Measurements from ENCODE around the gene ALKBH6. TPM values are rescaled to one million over a fixed set of nuclear protein-coding genes. Genes with fewer than 3 reads are reported as not detected.
A peak's percentile ranks its signal among the peaks of the same experiment; 100 is the strongest.

The ALKBH6 gene
- total RNA-seq, 1 donor from 2014 or later, result 23.7 TPM

- DNase-seq (ENCODE audit: low read depth, low spot score), result no peak
- peak overlapping the region; percentile 99 for H3K4me3 Mint-ChIP-seq
- H3K4me1 Mint-ChIP-seq, result peaks cover 48% of the 10 kb centered on the region
These were observed 567 bp downstream of the ALKBH6 start for GRCh38 chr19:36013280-36014011.

DNA sequence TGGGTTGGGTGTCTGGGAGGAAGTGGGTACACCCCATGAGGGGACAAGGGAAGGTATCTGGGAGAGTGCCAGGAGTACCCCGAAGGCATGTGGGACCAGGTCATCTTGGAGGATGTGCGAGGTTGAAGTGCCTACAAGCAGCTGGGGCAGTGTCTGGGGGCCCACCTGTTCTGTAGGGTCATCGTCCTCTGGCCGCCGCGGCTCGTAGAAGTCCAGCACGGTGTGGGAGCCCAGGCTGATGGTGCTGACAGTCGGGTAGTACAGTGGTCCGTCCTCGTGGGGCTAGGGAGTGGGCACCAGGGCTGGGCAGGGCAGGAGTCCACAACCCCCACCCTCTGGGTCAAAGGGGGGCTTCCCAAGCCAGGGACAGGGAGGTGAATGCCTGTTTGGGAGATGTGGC, 3.6 kb downstream of the ALKBH6 start:
- H3K9me3 Mint-ChIP-seq, result no peaks in the 10 kb centered on the region
- peaks cover 38% of the 10 kb centered on the region for H3K4me1 Mint-ChIP-seq
- no peak for DNase-seq (ENCODE audit: low read depth, low spot score)
- peak overlapping the region; percentile 69 for H3K4me3 Mint-ChIP-seq
- TF ChIP-seq, protein P1, sequence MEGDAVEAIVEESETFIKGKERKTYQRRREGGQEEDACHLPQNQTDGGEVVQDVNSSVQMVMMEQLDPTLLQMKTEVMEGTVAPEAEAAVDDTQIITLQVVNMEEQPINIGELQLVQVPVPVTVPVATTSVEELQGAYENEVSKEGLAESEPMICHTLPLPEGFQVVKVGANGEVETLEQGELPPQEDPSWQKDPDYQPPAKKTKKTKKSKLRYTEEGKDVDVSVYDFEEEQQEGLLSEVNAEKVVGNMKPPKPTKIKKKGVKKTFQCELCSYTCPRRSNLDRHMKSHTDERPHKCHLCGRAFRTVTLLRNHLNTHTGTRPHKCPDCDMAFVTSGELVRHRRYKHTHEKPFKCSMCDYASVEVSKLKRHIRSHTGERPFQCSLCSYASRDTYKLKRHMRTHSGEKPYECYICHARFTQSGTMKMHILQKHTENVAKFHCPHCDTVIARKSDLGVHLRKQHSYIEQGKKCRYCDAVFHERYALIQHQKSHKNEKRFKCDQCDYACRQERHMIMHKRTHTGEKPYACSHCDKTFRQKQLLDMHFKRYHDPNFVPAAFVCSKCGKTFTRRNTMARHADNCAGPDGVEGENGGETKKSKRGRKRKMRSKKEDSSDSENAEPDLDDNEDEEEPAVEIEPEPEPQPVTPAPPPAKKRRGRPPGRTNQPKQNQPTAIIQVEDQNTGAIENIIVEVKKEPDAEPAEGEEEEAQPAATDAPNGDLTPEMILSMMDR (conservative IDR thresholded peaks at IDR 0.05), result no peak
- H3K27me3 Mint-ChIP-seq (ENCODE audit: low read depth), result peaks cover 8% of the 10 kb centered on the region
- H3K36me3 Mint-ChIP-seq (ENCODE audit: low read depth), result peaks cover under 1% of the 10 kb centered on the region
- no peak overlapping the region for H3K27ac Mint-ChIP-seq (ENCODE audit: unreplicated experiment)

More at GRCh38 chr19:36013280-36014011, 567 bp downstream of the ALKBH6 start:
- H3K27ac Mint-ChIP-seq (ENCODE audit: unreplicated experiment), result peak overlapping the region; percentile 96
- H3K36me3 Mint-ChIP-seq (ENCODE audit: low read depth), result peaks cover 6% of the 10 kb centered on the region
- no peaks in the 10 kb centered on the region for H3K9me3 Mint-ChIP-seq
- TF ChIP-seq, protein P1 (conservative IDR thresholded peaks at IDR 0.05), result no peak
- H3K27me3 Mint-ChIP-seq (ENCODE audit: low read depth), result peaks cover 8% of the 10 kb centered on the region

DNA sequence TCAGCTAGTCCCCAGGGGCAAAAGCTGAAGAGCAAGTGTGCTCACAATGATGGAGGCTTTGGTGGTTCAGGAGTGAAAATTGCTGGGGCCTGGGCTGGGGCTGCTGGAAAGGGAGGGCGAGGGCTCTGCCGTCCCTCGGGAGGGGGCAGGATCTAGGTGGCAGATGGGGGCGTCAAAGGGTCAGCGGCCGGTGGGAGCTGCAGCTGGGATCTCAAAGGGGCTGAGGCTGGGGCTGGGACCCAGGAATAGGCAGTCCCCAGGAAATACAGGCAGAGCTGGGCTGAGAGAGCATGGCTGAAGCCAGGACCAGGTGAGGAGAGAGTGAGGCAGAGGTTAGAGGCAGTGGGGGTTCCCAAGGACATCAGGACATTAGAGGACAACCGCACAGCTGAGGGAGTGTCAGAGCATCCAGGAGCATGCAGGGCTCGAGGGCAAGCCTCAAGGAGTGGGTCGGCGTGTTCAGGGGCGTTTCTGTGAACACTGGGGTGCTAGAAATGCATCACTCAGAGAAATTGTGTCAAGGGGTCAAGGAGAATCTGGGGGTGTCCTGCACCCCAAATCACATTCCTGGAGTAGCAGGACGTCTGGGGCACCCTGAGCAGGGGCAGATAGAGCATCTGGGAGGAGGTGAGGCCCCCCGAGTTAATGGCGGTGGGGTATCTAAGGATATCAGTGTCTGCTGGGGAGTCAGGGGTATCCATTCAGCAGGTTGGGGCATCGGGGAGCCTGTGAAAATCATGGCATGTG, 4.2 kb downstream of the ALKBH6 start:
- H3K27ac Mint-ChIP-seq (ENCODE audit: unreplicated experiment), result peak overlapping the region; percentile 45
- TF ChIP-seq, protein P1 (conservative IDR thresholded peaks at IDR 0.05), result no peak
- H3K36me3 Mint-ChIP-seq (ENCODE audit: low read depth), result no peaks in the 10 kb centered on the region
- peaks cover 32% of the 10 kb centered on the region for H3K4me1 Mint-ChIP-seq
- peaks cover 8% of the 10 kb centered on the region for H3K27me3 Mint-ChIP-seq (ENCODE audit: low read depth)
- no peak for DNase-seq (ENCODE audit: low read depth, low spot score)
- H3K4me3 Mint-ChIP-seq, result peak overlapping the region; percentile 69
- no peaks in the 10 kb centered on the region for H3K9me3 Mint-ChIP-seq

- H3K27ac Mint-ChIP-seq (ENCODE audit: unreplicated experiment), result peak overlapping the region; percentile 45
- H3K9me3 Mint-ChIP-seq, result no peaks in the 10 kb centered on the region
- H3K36me3 Mint-ChIP-seq (ENCODE audit: low read depth), result no peaks in the 10 kb centered on the region
- H3K4me3 Mint-ChIP-seq, result peak overlapping the region; percentile 69
- peaks cover 26% of the 10 kb centered on the region for H3K4me1 Mint-ChIP-seq
- peak; percentile 49 for DNase-seq (ENCODE audit: low read depth, low spot score)
- TF ChIP-seq, protein P1 (conservative IDR thresholded peaks at IDR 0.05), result no peak
- peaks cover 8% of the 10 kb centered on the region for H3K27me3 Mint-ChIP-seq (ENCODE audit: low read depth)
These were observed 4.8 kb downstream of the ALKBH6 start for GRCh38 chr19:36009220-36009619.

DNA sequence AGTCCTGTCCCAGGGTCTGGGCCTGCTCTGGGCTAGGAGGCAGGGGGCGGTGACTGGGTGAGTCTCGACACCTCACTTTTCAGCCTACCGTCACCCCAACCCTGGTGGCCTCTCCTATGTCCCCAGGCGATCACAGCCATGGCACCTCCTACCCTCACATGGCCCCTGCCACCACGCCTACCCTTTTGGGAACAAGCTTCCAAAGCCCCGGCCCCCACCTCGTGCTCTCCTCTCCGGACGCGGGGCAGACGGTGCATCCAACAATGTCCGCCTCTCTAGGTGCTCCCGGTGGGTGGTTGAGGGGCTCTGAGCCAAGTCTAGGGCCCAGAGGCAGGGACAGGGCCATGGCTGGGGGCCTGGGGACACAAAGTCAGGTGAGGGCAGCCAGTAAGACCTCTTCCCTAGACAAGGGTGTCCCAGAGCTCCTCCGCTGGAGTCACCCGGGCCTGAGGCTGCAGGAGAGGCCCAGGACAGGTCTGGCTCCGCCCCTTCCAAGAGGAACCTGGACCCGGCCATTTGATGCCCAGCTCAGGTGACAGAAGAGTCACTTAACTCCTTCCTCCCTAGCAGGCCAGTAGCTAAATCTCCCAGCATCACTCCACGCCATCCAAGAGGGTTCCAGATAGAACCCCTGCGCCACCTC, 5.6 kb downstream of the ALKBH6 start, which contains the start of gene SYNE4:
TSS of gene SYNE4 (minus strand) at position 478 of the 643 bp plus-strand sequence. CDS start at position 346, 132 bp downstream.
- Mint-ChIP-seq H3K9me3 (no peaks in the 10 kb centered on the region), H3K4me3 (peak within 1 kb of the TSS; percentile 79), H3K27me3 (ENCODE audit: low read depth) (peaks cover 8% of the 10 kb centered on the region), H3K36me3 (ENCODE audit: low read depth) (no peaks in the 10 kb centered on the region), H3K4me1 (peaks cover 18% of the 10 kb centered on the region), H3K27ac (ENCODE audit: unreplicated experiment) (peak within 1 kb of the TSS; percentile 45)
- DNase-seq (ENCODE audit: low read depth, low spot score), result no peak
- TF ChIP-seq, protein P1 (conservative IDR thresholded peaks at IDR 0.05), result no peak
